IMR-90 (cell line): ENCODE measurements around the gene KLHDC10.

ENCODE experiments used
- MAZ ChIP-seq: IDR thresholded peaks from 2 replicates; pipeline ENCODE4 v1.6.1; 2012; ENCODE audit warnings: low read depth, mild to moderate bottlenecking, low read length, improper control_type of control experiment, moderate library complexity, borderline replicate concordance
- NFE2L2 ChIP-seq: fragments of 150-350 bp; IDR thresholded peaks from 2 replicates; pipeline ENCODE4 v1.6.1; 2016; ENCODE audit warnings: low read depth, mild to moderate bottlenecking, low read length
- POLR2A ChIP-seq: IDR thresholded peaks from 2 replicates; pipeline ENCODE4 v1.6.1; 2012; ENCODE audit warnings: mild to moderate bottlenecking, low read depth, low read length
- RAD21 ChIP-seq: IDR thresholded peaks from 2 replicates; pipeline ENCODE4 v1.6.1; 2012; ENCODE audit warnings: low read length, improper control_type of control experiment
- SMC3 ChIP-seq: fragments of 150-350 bp; IDR thresholded peaks from 2 replicates; pipeline ENCODE4 v1.6.1; 2016; ENCODE audit warnings: low read depth, mild to moderate bottlenecking, antibody characterized with exemption, low read length, moderate library complexity
- TF ChIP-seq, protein P1 (sequence below): conservative IDR thresholded peaks from 2 replicates; pipeline ENCODE4 v1.5.1; 2012; ENCODE audit warnings: mild to moderate bottlenecking, low read depth, low read length, improper control_type of control experiment

DNA sequence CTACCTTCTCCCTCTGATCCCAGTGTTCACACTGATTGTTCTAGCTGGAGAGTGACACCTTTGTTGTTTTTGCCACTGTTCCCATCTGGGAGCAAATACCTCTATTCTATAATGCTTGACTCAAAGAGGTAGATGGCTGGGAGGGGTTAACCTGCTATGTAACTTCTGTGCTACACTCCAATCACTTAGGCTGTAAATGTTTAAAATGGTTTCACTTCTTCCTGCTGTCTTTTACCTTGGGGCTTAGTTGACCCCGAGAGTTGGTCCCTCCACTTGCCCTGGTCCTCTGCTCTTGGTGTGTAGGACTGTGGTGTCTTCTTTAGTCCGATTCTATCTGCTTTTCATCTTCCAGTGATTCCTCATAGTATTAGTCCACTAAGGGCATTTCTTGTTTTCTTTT lies 22.3 kb downstream of the KLHDC10 start:
- TF ChIP-seq SMC3, result no peak
- TF ChIP-seq, protein P1, sequence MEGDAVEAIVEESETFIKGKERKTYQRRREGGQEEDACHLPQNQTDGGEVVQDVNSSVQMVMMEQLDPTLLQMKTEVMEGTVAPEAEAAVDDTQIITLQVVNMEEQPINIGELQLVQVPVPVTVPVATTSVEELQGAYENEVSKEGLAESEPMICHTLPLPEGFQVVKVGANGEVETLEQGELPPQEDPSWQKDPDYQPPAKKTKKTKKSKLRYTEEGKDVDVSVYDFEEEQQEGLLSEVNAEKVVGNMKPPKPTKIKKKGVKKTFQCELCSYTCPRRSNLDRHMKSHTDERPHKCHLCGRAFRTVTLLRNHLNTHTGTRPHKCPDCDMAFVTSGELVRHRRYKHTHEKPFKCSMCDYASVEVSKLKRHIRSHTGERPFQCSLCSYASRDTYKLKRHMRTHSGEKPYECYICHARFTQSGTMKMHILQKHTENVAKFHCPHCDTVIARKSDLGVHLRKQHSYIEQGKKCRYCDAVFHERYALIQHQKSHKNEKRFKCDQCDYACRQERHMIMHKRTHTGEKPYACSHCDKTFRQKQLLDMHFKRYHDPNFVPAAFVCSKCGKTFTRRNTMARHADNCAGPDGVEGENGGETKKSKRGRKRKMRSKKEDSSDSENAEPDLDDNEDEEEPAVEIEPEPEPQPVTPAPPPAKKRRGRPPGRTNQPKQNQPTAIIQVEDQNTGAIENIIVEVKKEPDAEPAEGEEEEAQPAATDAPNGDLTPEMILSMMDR, result no peak
- no peak for TF ChIP-seq POLR2A
- no peak for TF ChIP-seq MAZ
- no peak for TF ChIP-seq RAD21
- TF ChIP-seq NFE2L2, result no peak
